Loucy (cell line): ENCODE results near the gene COL5A1.

Source experiments
- H2AFZ ChIP-seq: fragments of 200-600 bp; sonication (generic); 2 replicates; pipeline ENCODE4 v1.6.0; 2016; ENCODE audit warnings: antibody characterized with exemption, mild to moderate bottlenecking, low read length, moderate library complexity
- H3F3A ChIP-seq: fragments of 200-600 bp; 2 replicates; pipeline ENCODE4 v1.6.0; 2016; ENCODE audit warnings: antibody characterized with exemption, low read depth, mild to moderate bottlenecking
- H3K27me3 ChIP-seq: fragments of 200-600 bp; sonication (generic); 2 replicates; pipeline ENCODE4 v1.6.1; 2014; ENCODE audit warnings: low read length, mild to moderate bottlenecking; ENCODE audit not compliant: insufficient read depth, poor library complexity, severe bottlenecking
- H3K36me3 ChIP-seq: fragments of 200-600 bp; sonication (generic); 2 replicates; pipeline ENCODE4 v1.6.1; 2016; ENCODE audit warnings: low read length; ENCODE audit not compliant: insufficient read depth
- H3K4me1 ChIP-seq: fragments of 200-600 bp; sonication (generic); 2 replicates; pipeline ENCODE4 v1.5.1; 2014; ENCODE audit warnings: low read length, mild to moderate bottlenecking; ENCODE audit not compliant: insufficient read depth, poor library complexity, severe bottlenecking
- H3K4me2 ChIP-seq: fragments of 200-600 bp; sonication (generic); 2 replicates; pipeline ENCODE4 v1.6.0; 2014; ENCODE audit warnings: antibody characterized with exemption, low read length, low read depth, mild to moderate bottlenecking; ENCODE audit not compliant: poor library complexity, severe bottlenecking
- H3K4me3 ChIP-seq: fragments of 200-600 bp; sonication (generic); 2 replicates; pipeline ENCODE4 v1.5.1; 2014; ENCODE audit warnings: low read length, mild to moderate bottlenecking, mixed read lengths; ENCODE audit not compliant: poor library complexity, severe bottlenecking
- H3K79me2 ChIP-seq: fragments of 200-600 bp; sonication (generic); 2 replicates; pipeline ENCODE4 v1.6.1; 2014; ENCODE audit warnings: low read length; ENCODE audit not compliant: insufficient read depth
- H3K9ac ChIP-seq: fragments of 200-600 bp; sonication (generic); 2 replicates; pipeline ENCODE4 v1.6.0; 2014; ENCODE audit warnings: mild to moderate bottlenecking, low read depth, low read length, moderate library complexity; ENCODE audit not compliant: poor library complexity, severe bottlenecking
- H3K9me2 ChIP-seq: fragments of 200-600 bp; sonication (generic); replicated peaks from 2 replicates; pipeline ENCODE4 v1.6.1; 2016; ENCODE audit warnings: low read depth, low read length, mixed read lengths
- H3K9me3 ChIP-seq: fragments of 200-600 bp; sonication (generic); 2 replicates; pipeline ENCODE4 v1.6.1; 2014; ENCODE audit warnings: mild to moderate bottlenecking, antibody characterized with exemption, low read length, low read depth; ENCODE audit not compliant: insufficient read depth
- H4K20me1 ChIP-seq: fragments of 200-600 bp; sonication (generic); 2 replicates; pipeline ENCODE4 v1.6.0; 2014; ENCODE audit warnings: antibody characterized with exemption, low read length, mild to moderate bottlenecking; ENCODE audit not compliant: insufficient read depth, poor library complexity, severe bottlenecking
- CTCF ChIP-seq: fragments of 200-600 bp; sonication (generic); conservative IDR thresholded peaks from 2 replicates; pipeline ENCODE4 v1.5.1; 2014; ENCODE audit warnings: mild to moderate bottlenecking, antibody characterized with exemption, low read length
- EZH2phosphoT487 ChIP-seq: fragments of 200-600 bp; IDR thresholded peaks from 2 replicates; pipeline ENCODE4 v1.6.1; 2018; ENCODE audit warnings: antibody characterized with exemption, mild to moderate bottlenecking, moderate library complexity, borderline replicate concordance

The COL5A1 gene

GRCh38 chr9:134830926-134831720, 189.5 kb downstream of the COL5A1 start:
- Histone ChIP-seq H3K9me3 (no peaks in the 10 kb centered on the region), H3K4me2 (no peak overlapping the region), H3K9ac (no peak overlapping the region), H4K20me1 (no peaks in the 10 kb centered on the region), H3K27me3 (no peaks in the 10 kb centered on the region), H3K36me3 (peaks cover 5% of the 10 kb centered on the region; the same call in 1 of the 2 replicates), H3K9me2 (no peaks in the 10 kb centered on the region), H2AFZ (no peak overlapping the region), H3K79me2 (no peaks in the 10 kb centered on the region), H3F3A (no peaks in the 10 kb centered on the region), H3K4me3 (no peak overlapping the region), H3K4me1 (no peaks in the 10 kb centered on the region)
- TF ChIP-seq CTCF, result no peak
- no peak for TF ChIP-seq EZH2phosphoT487

- no peak overlapping the region for H3K4me2 ChIP-seq
- no peak overlapping the region for H3K4me3 ChIP-seq
- H4K20me1 ChIP-seq, result no peaks in the 10 kb centered on the region
- H3K27me3 ChIP-seq, result no peaks in the 10 kb centered on the region
- no peaks in the 10 kb centered on the region for H3K9me3 ChIP-seq
- H3F3A ChIP-seq, result no peaks in the 10 kb centered on the region
- no peaks in the 10 kb centered on the region for H3K9me2 ChIP-seq
- no peak for TF ChIP-seq EZH2phosphoT487
- no peak for TF ChIP-seq CTCF
- H3K36me3 ChIP-seq, result peaks cover 5% of the 10 kb centered on the region; the same call in 1 of the 2 replicates
- H3K79me2 ChIP-seq, result no peaks in the 10 kb centered on the region
- no peak overlapping the region for H2AFZ ChIP-seq
- H3K9ac ChIP-seq, result no peak overlapping the region
- no peaks in the 10 kb centered on the region for H3K4me1 ChIP-seq
Measured at GRCh38 chr9:134832471-134832870, 190.9 kb downstream of the COL5A1 start.

GRCh38 chr9:134833294-134833880, 191.8 kb downstream of the COL5A1 start:
- Histone ChIP-seq H3K36me3 (peaks cover 3% of the 10 kb centered on the region; the same call in 1 of the 2 replicates), H3K9me3 (no peaks in the 10 kb centered on the region), H3K4me1 (no peaks in the 10 kb centered on the region), H3K9me2 (no peaks in the 10 kb centered on the region), H3K79me2 (no peaks in the 10 kb centered on the region), H2AFZ (no peak overlapping the region), H3K4me2 (no peak overlapping the region), H3F3A (no peaks in the 10 kb centered on the region), H3K4me3 (no peak overlapping the region), H4K20me1 (no peaks in the 10 kb centered on the region), H3K27me3 (no peaks in the 10 kb centered on the region), H3K9ac (no peak overlapping the region)
- no peak for TF ChIP-seq EZH2phosphoT487
- no peak for TF ChIP-seq CTCF
